Skin of body (tissue), 2 donors: ENCODE data around the gene CXorf65. TPM values are rescaled to one million over a fixed set of nuclear protein-coding genes. Genes with fewer than 3 reads are reported as not detected.
A peak's percentile ranks its signal among the peaks of the same experiment; 100 is the strongest.

ENCODE experiments used
- DNase-seq: peaks from one replicate; lab custom pipeline; 2025; lab: John Stamatoyannopoulos, UW
- total RNA-seq: library from RNA; depleted of rRNA; stranded (reverse); fragments of >200 nt; gene quantifications from one replicate; pipeline ENCODE4 v1.2.3, GENCODE V29; 2014

Gene CXorf65
- total RNA-seq, 1 donor from 2014 or later: not detected

DNA sequence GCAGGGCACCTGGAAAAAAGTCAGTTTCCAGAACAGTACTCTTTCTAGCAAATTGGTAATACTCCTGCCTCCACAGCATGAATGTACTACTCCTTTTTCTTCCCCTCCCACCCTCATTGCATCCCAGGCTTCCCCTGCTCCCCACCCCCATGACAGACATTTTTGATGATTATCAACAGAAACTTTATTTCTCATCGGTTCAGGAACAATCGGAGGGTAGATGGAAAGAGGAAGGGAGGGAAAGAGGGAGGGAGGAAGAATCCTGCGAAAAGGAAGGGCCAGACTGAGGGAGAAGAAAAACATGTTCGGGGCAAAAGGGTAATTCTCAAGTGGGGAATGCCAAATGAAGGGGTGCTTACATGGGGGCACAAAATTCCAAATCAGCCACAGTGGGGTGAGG, 705 bp upstream of the CXorf65 start:
- no peak for DNase-seq

DNA sequence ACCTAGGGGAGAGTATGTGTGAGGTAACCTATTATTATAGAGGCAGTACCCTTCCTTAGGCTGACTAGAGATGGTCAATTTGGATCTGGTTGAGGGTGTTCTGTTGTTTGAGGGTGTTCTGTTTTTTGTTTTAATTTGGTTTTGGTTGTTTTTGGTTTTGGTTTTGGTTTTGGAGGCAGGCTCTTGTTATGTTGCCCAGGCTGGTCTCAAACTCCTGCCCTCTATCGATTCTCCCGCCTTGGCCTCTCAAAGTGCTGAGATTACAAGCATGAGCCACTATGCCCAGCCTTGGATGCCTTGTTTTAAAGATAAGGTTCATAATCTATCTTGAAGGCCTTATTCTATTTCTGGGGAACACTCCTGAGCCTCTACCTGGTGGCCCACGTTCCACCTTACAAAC, 912 bp downstream of the CXorf65 start:
- no peak for DNase-seq

DNA sequence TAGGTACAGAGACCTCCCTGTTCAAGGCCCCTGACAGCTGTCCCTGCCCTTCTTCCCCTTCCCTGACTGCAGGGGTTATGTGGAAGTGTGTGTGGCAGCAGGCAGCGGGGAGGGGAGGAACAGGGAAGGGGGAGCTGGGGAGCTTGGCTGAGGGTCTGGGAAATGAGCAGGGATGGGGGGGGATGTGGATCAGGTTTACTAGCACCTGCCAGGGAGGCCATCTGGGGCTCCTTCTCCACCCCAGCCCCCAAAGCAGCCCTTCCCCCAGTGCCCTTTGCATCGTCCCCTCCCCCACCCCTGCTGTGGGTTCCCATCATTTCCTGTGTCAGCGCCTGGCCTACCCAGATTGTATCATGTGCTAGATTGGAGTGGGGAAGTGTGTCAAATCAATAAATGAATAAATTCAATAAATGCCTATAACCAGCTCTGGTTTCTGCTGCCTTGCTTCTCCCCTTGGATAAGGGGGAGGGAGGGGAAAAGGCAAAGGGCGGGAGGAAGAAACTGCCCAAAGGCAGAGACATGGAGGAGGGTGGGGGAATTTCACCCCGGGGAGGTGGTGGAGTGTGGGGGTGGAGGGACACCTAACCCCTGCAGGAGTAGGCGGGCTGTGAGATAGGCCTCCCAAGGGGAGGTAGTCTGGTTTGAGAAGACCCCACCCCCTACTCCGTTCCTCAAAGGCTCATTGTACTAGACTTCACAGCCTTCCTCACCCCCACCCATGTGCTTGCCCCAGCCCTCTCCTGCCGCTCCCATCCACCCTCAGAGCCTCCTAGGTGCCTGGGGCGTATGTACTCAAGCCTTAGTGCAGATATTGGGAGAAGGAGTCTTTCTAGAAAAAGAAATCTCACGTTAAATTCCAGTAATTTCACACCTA, 3.2 kb downstream of the CXorf65 start:
- DNase-seq: peak; percentile 12

DNA sequence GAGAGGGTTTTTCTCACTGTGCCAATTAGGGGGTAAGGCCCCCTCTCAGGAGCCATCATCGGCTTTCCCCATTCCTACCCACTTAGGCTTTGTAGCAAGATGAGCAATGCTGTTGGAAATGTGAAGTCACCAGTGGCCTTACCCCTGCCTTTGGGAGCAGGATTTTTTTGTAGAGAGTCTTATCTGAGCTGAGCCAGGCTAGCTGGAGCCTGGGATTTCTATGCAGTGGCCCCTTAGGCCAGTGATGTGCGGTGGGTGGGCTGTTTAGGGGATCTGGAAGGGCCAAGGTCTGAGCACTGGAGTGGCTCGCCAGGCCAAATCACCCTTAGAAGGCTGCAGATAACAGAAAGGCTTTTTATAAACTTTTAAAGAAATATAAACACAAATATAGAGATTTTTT, 4.2 kb downstream of the CXorf65 start:
- no peak for DNase-seq

DNA sequence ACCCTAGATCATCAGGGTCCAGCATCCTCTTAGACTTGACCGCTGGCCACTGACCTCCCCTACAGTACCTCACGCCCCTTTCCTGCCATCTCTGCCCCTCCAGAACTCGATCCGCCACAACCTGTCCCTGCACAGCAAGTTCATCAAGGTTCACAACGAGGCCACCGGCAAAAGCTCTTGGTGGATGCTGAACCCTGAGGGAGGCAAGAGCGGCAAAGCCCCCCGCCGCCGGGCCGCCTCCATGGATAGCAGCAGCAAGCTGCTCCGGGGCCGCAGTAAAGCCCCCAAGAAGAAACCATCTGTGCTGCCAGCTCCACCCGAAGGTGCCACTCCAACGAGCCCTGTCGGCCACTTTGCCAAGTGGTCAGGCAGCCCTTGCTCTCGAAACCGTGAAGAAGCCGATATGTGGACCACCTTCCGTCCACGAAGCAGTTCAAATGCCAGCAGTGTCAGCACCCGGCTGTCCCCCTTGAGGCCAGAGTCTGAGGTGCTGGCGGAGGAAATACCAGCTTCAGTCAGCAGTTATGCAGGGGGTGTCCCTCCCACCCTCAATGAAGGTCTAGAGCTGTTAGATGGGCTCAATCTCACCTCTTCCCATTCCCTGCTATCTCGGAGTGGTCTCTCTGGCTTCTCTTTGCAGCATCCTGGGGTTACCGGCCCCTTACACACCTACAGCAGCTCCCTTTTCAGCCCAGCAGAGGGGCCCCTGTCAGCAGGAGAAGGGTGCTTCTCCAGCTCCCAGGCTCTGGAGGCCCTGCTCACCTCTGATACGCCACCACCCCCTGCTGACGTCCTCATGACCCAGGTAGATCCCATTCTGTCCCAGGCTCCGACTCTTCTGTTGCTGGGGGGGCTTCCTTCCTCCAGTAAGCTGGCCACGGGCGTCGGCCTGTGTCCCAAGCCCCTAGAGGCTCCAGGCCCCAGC, 5.7 kb downstream of the CXorf65 start:
- no peak for DNase-seq

DNA sequence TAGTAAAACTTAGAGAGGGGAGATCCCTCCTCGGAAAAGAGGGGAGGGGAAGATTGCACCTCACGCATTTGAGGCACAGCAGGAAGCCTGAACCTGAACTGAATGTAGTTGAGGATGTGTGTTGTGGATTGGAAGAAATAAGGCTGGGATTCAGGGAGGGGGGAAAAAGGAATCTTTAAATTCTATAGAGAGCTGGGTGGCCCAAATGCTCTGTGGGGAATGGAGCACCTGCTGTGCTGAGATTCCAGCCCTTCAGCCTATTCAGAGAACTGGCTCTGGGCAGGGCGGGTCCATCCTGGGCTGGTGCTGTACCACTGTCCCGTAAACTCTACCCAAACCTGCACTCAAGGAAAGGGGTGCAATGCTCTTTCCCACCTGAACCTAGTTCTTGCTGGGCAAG, 6.8 kb downstream of the CXorf65 start:
- DNase-seq: no peak

DNA sequence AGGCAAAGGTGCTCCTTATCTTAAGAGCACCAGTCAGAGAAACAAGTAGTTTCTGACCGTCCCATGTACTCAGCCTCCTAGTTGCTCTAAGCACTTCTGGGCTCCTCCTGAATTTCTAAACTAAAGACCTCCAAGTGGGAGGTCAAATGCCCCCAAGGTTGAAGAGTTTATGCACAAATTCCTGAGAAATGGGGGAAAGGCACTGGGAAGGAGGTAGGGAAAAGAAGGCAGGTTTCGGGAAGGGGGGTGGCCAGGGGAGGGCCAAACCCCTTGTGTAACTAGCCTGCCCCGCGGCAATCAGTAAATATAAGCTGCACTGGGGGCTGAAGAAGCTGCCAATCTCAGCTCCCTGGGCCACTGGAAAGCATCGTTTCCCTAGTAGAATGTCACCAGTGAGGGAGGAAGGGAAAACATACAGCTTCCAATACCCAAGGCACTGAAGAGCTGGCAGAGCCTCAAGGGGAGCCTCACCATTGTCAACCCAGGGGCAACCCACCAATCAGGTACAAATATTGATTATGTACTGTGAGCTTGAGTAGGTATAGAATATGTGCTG, 7.5 kb downstream of the CXorf65 start:
- DNase-seq: no peak

DNA sequence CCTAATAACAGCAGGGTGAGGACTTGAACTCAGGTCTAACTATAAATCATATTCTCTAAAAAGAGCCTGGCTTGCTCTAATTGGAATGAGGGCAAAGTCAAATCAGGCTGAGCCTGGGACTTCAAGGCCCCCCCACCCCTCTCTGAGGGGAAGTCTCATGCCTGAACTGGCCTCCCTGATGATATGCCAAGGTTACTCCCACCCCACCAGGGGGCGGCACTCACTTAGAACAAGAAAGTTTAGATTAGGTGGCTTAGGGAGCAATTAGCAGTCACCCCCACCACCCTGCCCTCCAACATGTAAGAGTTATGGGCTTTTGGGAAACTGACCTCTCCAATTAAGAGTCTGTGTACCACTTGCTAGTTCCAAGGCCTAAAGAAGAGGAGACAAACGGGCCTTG, 8.2 kb downstream of the CXorf65 start:
- peak; percentile 7 for DNase-seq

DNA sequence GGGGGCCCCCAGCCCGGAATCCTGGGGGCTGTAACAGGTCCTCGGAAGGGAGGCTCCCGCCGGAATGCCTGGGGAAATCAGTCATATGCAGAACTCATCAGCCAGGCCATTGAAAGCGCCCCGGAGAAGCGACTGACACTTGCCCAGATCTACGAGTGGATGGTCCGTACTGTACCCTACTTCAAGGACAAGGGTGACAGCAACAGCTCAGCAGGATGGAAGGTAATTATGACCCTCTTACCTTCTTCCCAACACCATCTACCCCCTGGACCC, 9.8 kb downstream of the CXorf65 start:
- DNase-seq: no peak

DNA sequence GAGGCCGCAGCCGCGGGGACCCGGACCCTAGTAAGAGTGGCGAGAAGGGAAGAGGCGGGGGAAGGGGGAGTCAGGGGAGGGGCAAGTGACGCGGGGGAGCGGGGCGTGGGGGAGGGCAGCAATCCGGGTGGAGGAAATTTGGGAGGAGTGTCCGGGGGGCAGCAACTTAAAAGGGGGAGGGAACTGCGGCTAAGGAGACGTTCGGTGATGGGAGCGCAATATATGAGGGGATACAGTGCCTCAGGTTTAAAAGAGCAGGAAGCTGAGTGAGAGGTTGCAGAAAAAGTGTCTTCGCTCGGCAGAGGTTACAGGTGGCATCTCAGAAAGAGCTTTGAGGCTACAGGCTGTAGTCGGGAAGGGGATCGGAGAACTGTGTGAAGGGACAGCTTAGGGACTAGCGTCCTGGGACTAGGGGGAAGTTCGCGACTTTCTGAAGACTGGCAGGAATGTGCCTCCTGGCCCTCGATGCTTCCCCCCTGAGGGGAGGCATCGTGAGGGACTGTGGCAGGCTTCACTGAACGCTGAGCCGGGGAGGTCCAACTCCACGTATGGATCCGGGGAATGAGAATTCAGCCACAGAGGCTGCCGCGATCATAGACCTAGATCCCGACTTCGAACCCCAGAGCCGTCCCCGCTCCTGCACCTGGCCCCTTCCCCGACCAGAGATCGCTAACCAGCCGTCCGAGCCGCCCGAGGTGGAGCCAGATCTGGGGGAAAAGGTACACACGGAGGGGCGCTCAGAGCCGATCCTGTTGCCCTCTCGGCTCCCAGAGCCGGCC, 10.4 kb downstream of the CXorf65 start:
- peak; percentile 35 for DNase-seq

DNA sequence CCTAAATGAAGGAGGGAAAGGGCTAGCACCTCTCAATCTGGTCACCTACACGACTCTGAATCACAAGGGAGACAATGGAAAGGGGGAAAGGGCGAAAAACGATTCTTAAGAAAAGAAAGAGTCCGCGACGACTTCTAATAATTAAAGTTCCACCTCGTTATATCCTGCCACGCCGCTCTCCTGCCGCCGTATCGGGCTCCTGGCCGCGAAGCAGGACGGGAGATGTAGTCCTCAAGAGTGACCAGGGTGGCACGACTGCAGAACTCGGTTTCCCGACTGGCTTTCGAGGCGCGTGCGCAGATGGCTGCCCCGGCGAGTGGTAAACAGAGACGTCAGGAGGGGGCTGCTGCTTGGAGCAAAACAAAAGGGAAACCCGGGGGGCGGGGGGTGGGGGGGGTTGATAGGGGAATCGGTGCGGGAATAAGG, 11.0 kb downstream of the CXorf65 start, which contains the start of gene FOXO4:
Gene FOXO4, plus strand, starts transcription at position 297 of the 426 bp plus-strand sequence. CDS start 678 bp downstream, outside the sequence.
- peak; percentile 69 for DNase-seq

DNA sequence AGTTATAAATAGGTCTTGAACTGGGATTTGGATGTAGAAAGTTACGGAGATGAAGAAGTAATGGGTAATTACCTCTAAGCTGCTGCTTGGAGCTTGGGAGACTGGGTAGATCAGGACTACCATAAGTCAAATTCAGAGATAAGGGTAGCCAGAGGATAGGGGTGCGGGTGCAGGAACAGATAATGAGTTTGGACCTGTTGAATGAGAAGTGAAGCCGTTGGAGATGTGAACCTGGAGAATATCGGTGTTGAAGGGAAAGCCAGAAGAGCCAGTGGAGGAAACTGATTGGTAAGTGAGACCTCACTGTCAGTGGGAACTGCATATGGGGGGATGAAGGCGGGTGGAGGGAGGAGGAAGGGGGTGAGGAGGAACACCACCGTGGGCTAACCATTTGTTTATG, 11.5 kb downstream of the CXorf65 start:
- no peak for DNase-seq

DNA sequence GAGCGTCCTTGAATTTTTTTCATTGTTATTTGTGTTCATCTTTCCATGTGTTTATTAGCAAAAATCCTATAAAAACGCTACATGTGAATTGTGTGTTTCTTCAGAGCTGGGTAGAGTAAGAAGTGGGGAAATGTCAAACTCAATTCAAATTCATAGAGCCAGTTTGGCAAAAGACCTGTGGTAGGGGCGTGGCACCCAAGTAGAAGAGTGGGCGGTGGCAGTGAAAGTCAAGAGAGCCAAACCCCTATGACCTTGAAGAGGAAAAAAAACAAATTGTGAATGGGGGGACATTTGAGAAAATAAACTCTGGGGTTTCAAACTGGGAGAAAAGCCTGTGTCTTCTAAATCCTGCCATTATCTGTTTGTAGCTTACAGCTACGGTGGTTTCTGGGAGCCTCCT, 15.3 kb downstream of the CXorf65 start:
- DNase-seq: no peak

DNA sequence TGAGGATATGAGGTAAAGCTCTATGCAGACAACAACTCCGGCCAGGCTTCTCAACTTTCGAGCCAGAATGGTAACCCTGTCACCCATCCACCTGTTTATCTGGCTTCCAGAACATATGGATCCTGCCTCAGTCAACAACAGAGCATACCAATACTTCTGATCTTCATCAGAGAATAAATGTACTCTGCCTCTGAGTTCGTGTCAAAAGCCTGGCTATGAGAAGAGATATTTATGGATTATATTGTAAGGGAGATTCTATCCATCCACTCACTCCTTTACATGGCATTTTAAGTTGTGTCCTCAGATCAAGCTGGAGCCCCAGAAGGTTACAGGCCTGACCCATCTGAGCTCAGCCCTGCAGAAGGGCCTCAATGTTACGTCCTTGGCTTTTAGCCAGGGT, 20.6 kb downstream of the CXorf65 start:
- DNase-seq: no peak

DNA sequence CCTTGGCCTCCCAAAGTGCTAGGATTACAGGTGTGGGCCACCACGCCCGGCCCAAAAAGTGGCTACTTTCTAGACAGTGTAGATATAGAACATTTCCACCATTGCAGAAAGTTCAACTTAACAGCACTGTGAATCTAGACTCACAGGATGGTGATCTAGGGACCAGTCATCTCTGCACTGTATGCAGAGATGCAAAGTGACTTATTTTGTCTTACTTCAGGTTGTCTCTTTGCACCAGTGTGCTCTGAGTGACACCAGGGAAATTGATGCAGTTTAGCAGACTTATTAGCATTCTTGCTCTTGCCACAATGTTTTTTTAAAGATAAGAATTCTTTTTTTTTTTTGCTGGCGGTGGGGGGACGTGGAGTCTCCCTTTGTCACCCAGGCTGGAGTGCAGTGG, 23.7 kb downstream of the CXorf65 start:
- DNase-seq: no peak

DNA sequence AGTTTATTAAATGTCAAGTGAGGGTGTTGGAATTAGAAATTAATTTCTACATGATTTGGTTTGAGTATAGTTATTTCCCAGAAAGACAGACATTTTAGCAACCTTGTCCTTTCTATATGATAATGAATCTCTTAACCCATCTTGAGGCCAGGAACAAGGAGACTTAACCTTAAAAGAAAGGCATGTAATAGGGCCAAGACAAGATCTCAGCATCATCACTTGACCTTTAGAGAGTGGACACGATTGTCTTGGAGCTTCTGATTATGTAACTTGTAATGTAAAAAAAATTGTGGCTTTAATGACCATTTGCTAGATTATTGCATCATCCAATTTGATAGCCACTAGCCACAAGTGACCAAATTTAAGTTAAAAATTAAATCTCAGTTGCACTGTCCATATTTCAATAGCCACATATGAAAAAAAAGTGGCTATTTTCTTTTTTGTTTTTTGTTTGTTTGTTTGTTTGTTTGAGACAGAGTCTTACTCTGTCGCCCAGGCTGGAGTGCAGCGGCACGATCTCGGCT, 24.4 kb downstream of the CXorf65 start:
- DNase-seq: no peak

DNA sequence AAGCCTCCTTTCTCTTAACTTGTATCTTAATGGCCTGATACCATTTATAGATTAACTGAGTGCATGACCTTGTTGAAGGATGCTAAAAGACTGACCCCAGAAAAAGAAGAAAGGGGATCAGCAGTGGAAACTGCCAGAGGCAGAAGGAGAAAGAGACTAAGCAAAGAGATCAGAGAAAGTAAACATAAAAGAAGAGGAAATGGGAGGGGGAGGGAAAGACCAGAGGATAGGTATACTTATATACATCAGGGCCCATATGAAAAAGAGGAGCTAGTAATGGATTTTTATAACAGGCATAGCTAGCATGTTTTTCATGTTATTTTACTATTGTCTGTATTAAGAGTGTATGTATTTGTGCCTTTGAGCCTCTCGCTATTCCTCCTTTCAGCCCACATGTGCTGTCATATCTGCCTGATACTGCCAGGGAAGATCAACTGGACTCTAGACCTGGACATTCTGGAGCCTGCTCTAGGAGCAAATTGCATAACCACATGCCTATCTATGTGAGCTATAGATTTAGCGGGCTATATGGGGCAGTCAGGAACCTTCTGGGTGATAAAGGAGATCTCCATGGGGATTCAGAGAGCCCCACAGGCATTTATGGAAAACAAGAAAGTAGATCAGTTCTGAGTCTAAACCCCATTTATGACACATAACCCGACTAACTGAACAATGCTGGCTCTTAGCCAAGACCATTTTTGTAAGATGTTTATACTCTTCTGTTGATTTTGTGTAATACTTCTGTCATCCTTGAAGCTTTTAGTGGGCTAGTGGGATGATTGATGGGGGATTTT, 25.0 kb downstream of the CXorf65 start:
- DNase-seq: no peak

DNA sequence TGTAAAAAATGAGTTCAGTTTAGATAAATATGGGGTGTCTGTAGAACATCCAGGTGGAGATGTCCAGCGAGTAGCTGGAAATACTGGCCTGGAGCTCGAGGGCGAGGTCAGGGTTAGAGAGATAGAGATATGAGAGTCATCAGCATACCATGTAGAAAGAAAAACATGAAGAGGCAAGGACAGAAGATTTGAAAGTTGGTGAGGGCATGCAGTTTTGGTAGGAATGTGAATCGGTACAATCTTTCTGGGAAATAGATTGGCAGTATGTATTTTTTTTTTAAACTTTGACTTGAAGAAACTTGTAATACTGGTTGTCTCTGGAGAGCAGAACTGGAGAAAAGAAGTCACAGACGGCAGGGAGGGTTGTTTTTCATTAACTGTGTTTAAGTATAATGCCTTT, 36.0 kb downstream of the CXorf65 start:
- no peak for DNase-seq

DNA sequence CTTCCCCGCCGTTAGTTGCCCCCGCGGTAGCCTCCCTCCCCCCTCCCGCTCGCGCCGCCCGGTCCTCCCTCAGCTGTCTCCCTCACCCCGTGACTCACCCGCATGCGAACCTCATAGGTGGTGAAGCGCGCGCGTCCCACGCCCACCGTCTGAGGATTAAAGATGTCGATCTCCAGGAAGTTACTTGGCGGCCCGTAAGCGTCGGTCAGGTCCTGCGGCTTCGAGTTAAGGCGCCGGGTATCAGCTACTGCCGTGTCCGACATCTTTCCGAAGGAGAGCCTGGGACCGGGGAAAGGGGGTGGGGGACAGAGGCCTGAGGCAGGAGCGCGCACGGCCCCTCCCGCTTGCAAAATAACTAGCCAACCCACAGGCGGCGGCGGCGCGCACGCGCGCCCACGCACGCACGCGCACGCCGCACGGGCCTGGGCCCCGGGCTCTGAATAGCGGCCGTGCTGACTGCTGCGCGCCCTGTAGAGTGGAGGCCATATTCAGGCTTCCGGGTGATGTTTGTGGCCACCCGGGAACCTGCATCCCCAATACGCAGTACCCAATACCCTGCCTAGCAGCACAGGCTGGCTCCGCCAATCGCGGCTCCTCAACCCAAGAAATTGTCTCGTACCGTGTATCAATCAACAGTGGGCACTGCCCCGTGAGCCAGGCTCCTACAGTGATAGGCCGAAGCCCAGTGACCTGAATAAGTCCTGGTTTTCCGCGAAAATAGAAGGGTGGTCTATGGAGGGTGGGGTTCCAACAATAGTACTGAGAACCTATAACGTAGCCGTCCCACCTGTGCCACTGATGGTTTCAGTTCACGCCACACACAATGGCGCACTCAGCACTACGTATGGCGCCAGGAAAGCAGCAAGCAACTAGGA, 38.3 kb downstream of the CXorf65 start, which contains the start of gene SNX12:
Gene SNX12, minus strand, starts transcription at position 291 of the 875 bp plus-strand sequence. Its CDS starts 28 bp downstream, at position 263.
- DNase-seq: peak; percentile 86
